ENCODE measurements around the gene ATG3. TPM values are rescaled to one million over a fixed set of nuclear protein-coding genes. Genes with fewer than 3 reads are reported as not detected.

The ATG3 gene
- total RNA-seq = 10 to 100 TPM; 34.2 to 61.9 (median 50.7) TPM

DNA sequence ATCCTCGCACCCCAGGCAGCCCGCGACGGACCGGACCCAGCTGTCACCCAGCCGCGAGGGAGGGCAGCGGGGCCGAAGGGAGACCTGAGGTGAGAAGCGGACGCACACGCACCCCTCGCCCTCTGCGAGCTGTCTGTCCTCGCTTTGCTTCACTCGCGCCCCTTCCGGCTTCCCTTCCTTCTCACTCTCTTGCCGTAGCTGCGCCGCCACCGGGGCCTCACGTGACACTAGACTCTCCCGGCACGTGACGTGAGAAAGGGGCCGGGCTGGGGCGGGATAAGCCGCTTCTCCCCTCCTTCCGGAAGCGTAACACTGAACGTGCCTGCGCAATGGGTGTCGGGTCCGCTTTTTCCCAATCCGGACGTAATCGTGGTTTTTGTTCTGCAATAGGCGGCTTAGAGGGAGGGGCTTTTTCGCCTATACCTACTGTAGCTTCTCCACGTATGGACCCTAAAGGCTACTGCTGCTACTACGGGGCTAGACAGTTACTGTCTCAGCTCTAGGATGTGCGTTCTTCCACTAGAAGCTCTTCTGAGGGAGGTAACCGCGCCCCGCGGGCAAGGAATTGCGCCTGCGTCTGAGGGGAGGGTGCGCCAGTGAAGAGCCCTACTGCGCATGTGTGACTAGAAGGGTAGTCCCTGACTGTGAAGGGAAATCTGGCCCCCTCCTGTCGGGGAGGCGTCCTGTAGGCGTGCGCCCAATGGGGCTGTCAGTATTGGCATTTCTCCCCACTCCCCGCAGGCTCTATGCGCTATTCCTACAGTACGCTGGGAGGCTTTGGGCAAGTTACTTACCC lies at the start of gene ATG3, which contains the start of gene SLC35A5:
Gene ATG3, minus strand, starts transcription at position 229 of the 796 bp plus-strand sequence. CDS start 434 bp downstream, outside the sequence.
Gene SLC35A5, plus strand, starts transcription at position 312 of the 796 bp plus-strand sequence. CDS start 1,359 bp downstream, outside the sequence.
- peak within 1 kb of the TSS; percentile 71 to 93 (median 88) for H3K4me3 ChIP-seq
- peak in 3 of 5 experiments; percentile 18 to 38 (median 35) for TF ChIP-seq CTCF (IDR thresholded peaks at IDR 0.05 in 4 of 5, conservative IDR thresholded peaks at IDR 0.05 in 1 of 5)
- peak; percentile 69 to 79 for TF ChIP-seq POLR2A (IDR thresholded peaks at IDR 0.05)
- H3K36me3 ChIP-seq = peaks cover 0 to 8% of the 10 kb centered on the region in 2 donors
- intact Hi-C loops (cut with DNase I; ENCODE audit: low total_unique reads) (loop anchor here (2.0 to 5.0 kb wide), 2 partner anchors 429 to 1185 kb away; partner anchors contain the start of genes ATP6V1A, GTPBP8 and NAA50), in situ Hi-C loops (cut with MboI; ENCODE audit: low sequenced_read_pairs in 4 of 4) (loop anchor here in 1 of 4 donors (25.0 kb wide), 2 partner anchors 950 to 1500 kb away; partner anchors contain the start of genes CCDC191, QTRT2 and SPICE1)
- no peaks in the 10 kb centered on the region for H3K27me3 ChIP-seq
- ATAC-seq (peak; percentile 95), DNase-seq (peak; percentile 96 to 98)
- H3K9me3 ChIP-seq = no peaks in the 10 kb centered on the region
- peaks cover 25 to 36% of the 10 kb centered on the region in 2 donors for H3K4me1 ChIP-seq
- peak within 1 kb of the TSS; percentile 92 to 97 (median 94) for H3K27ac ChIP-seq

DNA sequence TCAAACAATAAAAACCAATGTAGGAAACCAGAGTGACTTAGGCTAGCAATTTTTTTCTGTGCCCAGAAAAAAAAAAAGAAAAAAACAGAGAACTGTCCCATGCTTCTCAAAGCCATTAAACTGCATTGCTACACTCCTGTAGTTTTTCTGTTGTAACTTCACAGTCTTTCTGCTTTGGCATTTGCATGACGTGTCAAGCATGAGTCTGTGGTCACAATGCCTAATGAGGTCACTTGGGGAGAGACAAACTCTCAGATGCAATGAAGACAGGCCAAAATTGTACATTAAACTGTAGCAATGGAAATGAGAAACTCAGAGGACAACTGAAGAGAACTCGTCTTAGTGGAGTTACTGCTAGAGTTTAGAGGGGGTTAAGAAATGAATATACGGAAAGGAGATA lies 48.4 kb upstream of the ATG3 start:
- in situ Hi-C loops (cut with MboI; ENCODE audit: low sequenced_read_pairs in 4 of 4) = no loop called here
- TF ChIP-seq CTCF (IDR thresholded peaks at IDR 0.05 in 4 of 5, conservative IDR thresholded peaks at IDR 0.05 in 1 of 5) (no peak), POLR2A (IDR thresholded peaks at IDR 0.05) (no peak)
- H3K36me3 ChIP-seq = no peaks in the 10 kb centered on the region

DNA sequence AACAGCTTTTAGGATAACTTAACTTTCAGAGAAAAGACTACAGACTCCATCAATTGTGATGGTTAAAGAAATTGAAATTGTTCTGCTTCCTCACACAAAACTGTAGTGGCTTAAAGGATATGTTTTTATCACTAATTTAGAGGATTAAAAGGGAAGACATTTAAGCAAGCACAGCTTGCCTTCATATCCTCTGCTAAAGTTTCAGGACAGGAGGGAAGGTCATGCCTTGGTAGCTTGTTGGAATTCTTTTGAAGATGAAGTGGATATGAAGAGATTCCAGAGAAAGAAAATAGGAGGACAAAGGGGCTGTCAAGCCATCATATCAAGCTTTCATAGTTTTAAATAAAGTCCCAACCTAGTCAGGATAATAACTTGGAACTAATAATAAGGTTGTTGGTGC lies 46.1 kb upstream of the ATG3 start:
- no peak for TF ChIP-seq POLR2A (IDR thresholded peaks at IDR 0.05)
- TF ChIP-seq CTCF (IDR thresholded peaks at IDR 0.05 in 4 of 5, conservative IDR thresholded peaks at IDR 0.05 in 1 of 5) = no peak
- no peaks in the 10 kb centered on the region for H3K36me3 ChIP-seq
- intact Hi-C loops (cut with DNase I; ENCODE audit: low total_unique reads) (no loop called here), in situ Hi-C loops (cut with MboI; ENCODE audit: low sequenced_read_pairs in 4 of 4) (no loop called here)
- no peak overlapping the region for H3K4me3 ChIP-seq
- no peak overlapping the region for H3K27ac ChIP-seq
- peaks cover 3 to 6% of the 10 kb centered on the region in 2 donors for H3K4me1 ChIP-seq
- no peaks in the 10 kb centered on the region for H3K9me3 ChIP-seq
- ATAC-seq (no peak), DNase-seq (no peak)
- H3K27me3 ChIP-seq = no peaks in the 10 kb centered on the region

More for the DNA sequence above, 48.4 kb upstream of the ATG3 start:
- ATAC-seq (no peak), DNase-seq (no peak)
- Histone ChIP-seq H3K27me3 (no peaks in the 10 kb centered on the region), H3K4me3 (no peak overlapping the region), H3K4me1 (peaks cover 3 to 6% of the 10 kb centered on the region in 2 donors), H3K27ac (no peak overlapping the region), H3K9me3 (no peaks in the 10 kb centered on the region)
- intact Hi-C loops (cut with DNase I; ENCODE audit: low total_unique reads) = no loop called here

- no peak overlapping the region for H3K4me3 ChIP-seq
- in situ Hi-C loops (cut with MboI; ENCODE audit: low sequenced_read_pairs in 4 of 4) = no loop called here
- H3K36me3 ChIP-seq = no peaks in the 10 kb centered on the region
- H3K27me3 ChIP-seq = no peaks in the 10 kb centered on the region
- intact Hi-C loops (cut with DNase I; ENCODE audit: low total_unique reads) = no loop called here
- ATAC-seq (no peak), DNase-seq (no peak)
- H3K27ac ChIP-seq = no peak overlapping the region
- no peaks in the 10 kb centered on the region for H3K4me1 ChIP-seq
- H3K9me3 ChIP-seq = no peaks in the 10 kb centered on the region
- TF ChIP-seq CTCF (IDR thresholded peaks at IDR 0.05 in 4 of 5, conservative IDR thresholded peaks at IDR 0.05 in 1 of 5) (no peak), POLR2A (IDR thresholded peaks at IDR 0.05) (no peak)
These were observed 44.3 kb upstream of the ATG3 start for GRCh38 chr3:112606098-112606497.

All from gastrocnemius medialis (tissue), 4 donors.